Bronchial epithelial cell (primary cell): Measurements from ENCODE around the gene YWHAH. TPM values are rescaled to one million over a fixed set of nuclear protein-coding genes. Genes with fewer than 3 reads are reported as not detected.

Experiments
- DNase-seq: peaks from one replicate; pipeline ENCODE4 v3.0.0-alpha.2; 2010; ENCODE audit warnings: low read depth
- FAIRE-seq: peaks from 2 replicates; lab custom pipeline; 2011; peaks lifted over from hg19 to GRCh38; lab: Jason Lieb, UNC
- H3K27me3 ChIP-seq: 2 replicates; pipeline ENCODE4 v1.5.1; 2011; ENCODE audit warnings: low read length; ENCODE audit not compliant: control insufficient read depth, insufficient read depth
- H3K36me3 ChIP-seq: 2 replicates; pipeline ENCODE4 v1.5.1; 2011; ENCODE audit warnings: low read length; ENCODE audit not compliant: control insufficient read depth, insufficient read depth
- H3K4me3 ChIP-seq: 2 replicates; pipeline ENCODE4 v1.5.1; 2011; ENCODE audit warnings: mild to moderate bottlenecking, low read depth, low read length, control low read depth
- CTCF ChIP-seq: IDR thresholded peaks from 2 replicates; pipeline ENCODE4 v1.5.1; 2011; ENCODE audit warnings: mild to moderate bottlenecking, moderate library complexity, low read length, control low read depth, inconsistent platforms; ENCODE audit not compliant: insufficient read depth, severe bottlenecking
- total RNA-seq: library from RNA; depleted of rRNA; stranded (reverse); fragments of >200 nt; gene quantifications from 2 replicates; pipeline ENCODE4 v1.2.1, GENCODE V29; 2014

YWHAH gene
- total RNA-seq, 1 donor from 2014 or later, result 61.9 TPM

- no peak for DNase-seq
- peak; percentile 7 for FAIRE-seq
- H3K4me3 ChIP-seq, result no peak overlapping the region
- TF ChIP-seq CTCF, result no peak
- H3K36me3 ChIP-seq, result no peaks in the 10 kb centered on the region
- peaks cover 3% of the 10 kb centered on the region for H3K27me3 ChIP-seq
Measured at GRCh38 chr22:31933406-31933805, 10.9 kb upstream of the YWHAH start.

- no peak for DNase-seq
- no peaks in the 10 kb centered on the region for H3K36me3 ChIP-seq
- peaks cover 3% of the 10 kb centered on the region for H3K27me3 ChIP-seq
- FAIRE-seq, result no peak
- no peak overlapping the region for H3K4me3 ChIP-seq
- TF ChIP-seq CTCF, result no peak
Measured at GRCh38 chr22:31933816-31934482, 10.4 kb upstream of the YWHAH start.

DNA sequence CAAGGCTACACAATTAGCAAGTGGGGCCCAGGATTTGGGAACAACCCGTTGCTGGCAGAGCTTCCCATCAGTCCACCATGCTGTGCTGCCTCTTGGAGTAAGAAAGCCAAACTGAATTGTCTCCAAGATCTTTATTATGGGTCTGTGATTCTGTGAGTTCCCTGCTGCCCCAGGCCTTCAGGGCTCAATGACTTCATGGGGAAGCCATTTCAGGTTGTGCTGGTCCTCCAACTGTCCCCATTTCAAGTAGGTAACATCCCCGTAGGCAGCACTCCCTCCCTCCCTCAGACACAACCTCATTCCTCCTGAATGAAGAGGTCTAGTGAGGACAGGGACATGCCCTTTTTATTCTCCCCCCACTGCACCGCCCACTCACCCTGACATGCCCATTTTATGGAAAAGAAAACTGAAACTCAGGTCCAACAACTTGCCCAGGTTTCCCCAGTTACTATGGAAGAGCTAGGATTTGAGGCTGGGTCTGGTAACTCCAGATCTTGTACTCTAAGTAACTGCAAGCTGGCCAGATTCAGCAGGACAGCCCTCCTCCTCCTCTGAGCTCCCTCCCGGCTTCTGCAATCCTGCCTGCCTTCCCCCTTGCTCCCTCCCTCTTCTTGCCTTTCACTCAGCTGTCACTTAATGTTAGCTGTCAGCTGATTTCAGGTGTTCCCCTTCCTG is 8.2 kb upstream of the YWHAH start:
- Histone ChIP-seq H3K4me3 (no peak overlapping the region), H3K27me3 (peaks cover 3% of the 10 kb centered on the region), H3K36me3 (no peaks in the 10 kb centered on the region)
- DNase-seq (no peak), FAIRE-seq (no peak)
- TF ChIP-seq CTCF, result no peak

GRCh38 chr22:31937341-31937740 is 7.0 kb upstream of the YWHAH start:
- Histone ChIP-seq H3K4me3 (no peak overlapping the region), H3K36me3 (no peaks in the 10 kb centered on the region), H3K27me3 (peaks cover 3% of the 10 kb centered on the region)
- DNase-seq, result no peak
- TF ChIP-seq CTCF, result no peak
- no peak for FAIRE-seq

DNA sequence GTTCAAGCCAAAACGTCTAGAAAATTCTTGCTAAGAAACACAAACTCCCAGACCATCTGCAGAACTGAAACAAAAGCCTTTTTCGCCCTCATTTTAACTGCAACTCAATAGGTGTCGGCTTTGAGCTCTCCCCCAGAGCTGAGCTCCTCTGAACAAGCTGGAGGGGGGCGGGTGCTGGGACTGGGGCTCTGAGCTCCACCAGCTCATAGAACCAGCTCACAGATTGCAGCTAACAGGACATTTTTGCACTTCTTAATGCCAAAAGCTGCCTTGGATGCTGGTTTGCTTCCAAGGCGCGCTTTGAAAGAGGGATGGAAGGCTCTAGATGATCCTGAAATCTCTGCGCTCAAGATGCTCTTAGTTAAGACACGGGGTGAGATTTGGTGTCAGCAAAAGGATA is 6.0 kb upstream of the YWHAH start:
- no peak overlapping the region for H3K4me3 ChIP-seq
- no peak for FAIRE-seq
- no peak for TF ChIP-seq CTCF
- no peak for DNase-seq
- no peaks in the 10 kb centered on the region for H3K36me3 ChIP-seq
- peaks cover 3% of the 10 kb centered on the region for H3K27me3 ChIP-seq
